Neural crest cell (in vitro differentiated cells): ENCODE data around the gene EPB41. TPM values are rescaled to one million over a fixed set of nuclear protein-coding genes. Genes with fewer than 3 reads are reported as not detected.
"Not testable (repeated sequence)": the region's sequence is repeated elsewhere in the genome, so short reads cannot be mapped to it uniquely, and the experiment has no call there.

Experiments
- DNase-seq: peaks from one replicate; pipeline ENCODE4 v3.0.0; 2021; ENCODE audit warnings: low read depth, mixed read lengths, low spot score
- H3K27ac Mint-ChIP-seq: one replicate; pipeline ENCODE4 v1.8.0; 2021; ENCODE audit warnings: mild to moderate bottlenecking, mixed read lengths; ENCODE audit not compliant: unreplicated experiment
- H3K27me3 Mint-ChIP-seq: 2 replicates; pipeline ENCODE4 v1.8.0; 2021; ENCODE audit warnings: low read depth, mild to moderate bottlenecking, mixed read lengths
- H3K36me3 Mint-ChIP-seq: 2 replicates; pipeline ENCODE4 v1.8.0; 2021; ENCODE audit warnings: low read depth, mild to moderate bottlenecking, mixed read lengths
- H3K4me1 Mint-ChIP-seq: 2 replicates; pipeline ENCODE4 v1.8.0; 2021; ENCODE audit warnings: mixed read lengths
- H3K4me3 Mint-ChIP-seq: one replicate; pipeline ENCODE4 v1.8.0; 2021; ENCODE audit warnings: mild to moderate bottlenecking, mixed read lengths
- H3K9me3 Mint-ChIP-seq: 2 replicates; pipeline ENCODE4 v1.8.0; 2021; ENCODE audit warnings: mixed read lengths
- total RNA-seq: library from RNA; stranded (reverse); gene quantifications from 2 replicates; pipeline ENCODE4 v1.2.1, GENCODE V29; 2021
- TF ChIP-seq, protein P1 (sequence below): fragments of 200-600 bp; sonication (generic); conservative IDR thresholded peaks from 2 replicates; pipeline ENCODE4 v1.5.0; 2021; ENCODE audit warnings: antibody characterized with exemption, mild to moderate bottlenecking

EPB41 gene
- total RNA-seq, 1 donor from 2014 or later = 108 TPM

- TF ChIP-seq, protein P1, sequence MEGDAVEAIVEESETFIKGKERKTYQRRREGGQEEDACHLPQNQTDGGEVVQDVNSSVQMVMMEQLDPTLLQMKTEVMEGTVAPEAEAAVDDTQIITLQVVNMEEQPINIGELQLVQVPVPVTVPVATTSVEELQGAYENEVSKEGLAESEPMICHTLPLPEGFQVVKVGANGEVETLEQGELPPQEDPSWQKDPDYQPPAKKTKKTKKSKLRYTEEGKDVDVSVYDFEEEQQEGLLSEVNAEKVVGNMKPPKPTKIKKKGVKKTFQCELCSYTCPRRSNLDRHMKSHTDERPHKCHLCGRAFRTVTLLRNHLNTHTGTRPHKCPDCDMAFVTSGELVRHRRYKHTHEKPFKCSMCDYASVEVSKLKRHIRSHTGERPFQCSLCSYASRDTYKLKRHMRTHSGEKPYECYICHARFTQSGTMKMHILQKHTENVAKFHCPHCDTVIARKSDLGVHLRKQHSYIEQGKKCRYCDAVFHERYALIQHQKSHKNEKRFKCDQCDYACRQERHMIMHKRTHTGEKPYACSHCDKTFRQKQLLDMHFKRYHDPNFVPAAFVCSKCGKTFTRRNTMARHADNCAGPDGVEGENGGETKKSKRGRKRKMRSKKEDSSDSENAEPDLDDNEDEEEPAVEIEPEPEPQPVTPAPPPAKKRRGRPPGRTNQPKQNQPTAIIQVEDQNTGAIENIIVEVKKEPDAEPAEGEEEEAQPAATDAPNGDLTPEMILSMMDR = no peak
- DNase-seq = no peak
- H3K27ac Mint-ChIP-seq = no peak overlapping the region
- no peaks in the 10 kb centered on the region for H3K36me3 Mint-ChIP-seq
- H3K4me1 Mint-ChIP-seq = peaks cover 12% of the 10 kb centered on the region
- H3K27me3 Mint-ChIP-seq = peaks cover 16% of the 10 kb centered on the region
- no peaks in the 10 kb centered on the region for H3K9me3 Mint-ChIP-seq
- no peak overlapping the region for H3K4me3 Mint-ChIP-seq
Measured at GRCh38 chr1:29128739-29129138, 214.4 kb downstream of the EPB41 start.

GRCh38 chr1:29129916-29130315, 215.5 kb downstream of the EPB41 start:
- H3K9me3 Mint-ChIP-seq = no peaks in the 10 kb centered on the region
- peaks cover 15% of the 10 kb centered on the region for H3K4me1 Mint-ChIP-seq
- TF ChIP-seq, protein P1 = no peak
- no peak for DNase-seq
- H3K4me3 Mint-ChIP-seq = no peak overlapping the region
- H3K27ac Mint-ChIP-seq = no peak overlapping the region
- H3K36me3 Mint-ChIP-seq = no peaks in the 10 kb centered on the region
- peaks cover 12% of the 10 kb centered on the region for H3K27me3 Mint-ChIP-seq

GRCh38 chr1:29131056-29131455, 216.7 kb downstream of the EPB41 start:
- H3K4me1 Mint-ChIP-seq, H3K27ac Mint-ChIP-seq, H3K27me3 Mint-ChIP-seq, DNase-seq, H3K4me3 Mint-ChIP-seq, H3K9me3 Mint-ChIP-seq, H3K36me3 Mint-ChIP-seq: not testable (repeated sequence)

GRCh38 chr1:29133861-29134694, 219.7 kb downstream of the EPB41 start:
- H3K36me3 Mint-ChIP-seq = no peaks in the 10 kb centered on the region
- H3K27ac Mint-ChIP-seq = no peak overlapping the region
- TF ChIP-seq, protein P1 = no peak
- no peaks in the 10 kb centered on the region for H3K9me3 Mint-ChIP-seq
- no peak overlapping the region for H3K4me3 Mint-ChIP-seq
- no peaks in the 10 kb centered on the region for H3K27me3 Mint-ChIP-seq
- H3K4me1 Mint-ChIP-seq = peaks cover 4% of the 10 kb centered on the region
- no peak for DNase-seq

- TF ChIP-seq, protein P1 = no peak
- Mint-ChIP-seq H3K36me3 (no peaks in the 10 kb centered on the region), H3K27me3 (no peaks in the 10 kb centered on the region), H3K9me3 (no peaks in the 10 kb centered on the region), H3K27ac (no peak overlapping the region), H3K4me3 (no peak overlapping the region), H3K4me1 (peaks cover 4% of the 10 kb centered on the region)
- no peak for DNase-seq
Measured at GRCh38 chr1:29134695-29135028, 220.3 kb downstream of the EPB41 start.

GRCh38 chr1:29136391-29136915, 222.1 kb downstream of the EPB41 start:
- no peak for DNase-seq
- no peak overlapping the region for H3K4me3 Mint-ChIP-seq
- H3K4me1 Mint-ChIP-seq = peaks cover 4% of the 10 kb centered on the region
- no peaks in the 10 kb centered on the region for H3K36me3 Mint-ChIP-seq
- H3K27me3 Mint-ChIP-seq = no peaks in the 10 kb centered on the region
- H3K9me3 Mint-ChIP-seq = no peaks in the 10 kb centered on the region
- no peak overlapping the region for H3K27ac Mint-ChIP-seq
- TF ChIP-seq, protein P1 = no peak
